GM18858 (cell line): ENCODE results near the gene CATSPER1.
"Not testable (repeated sequence)": the region's sequence is repeated elsewhere in the genome, so short reads cannot be mapped to it uniquely, and the experiment has no call there.

ENCODE experiments used
- ATAC-seq: cut with Tn5 transposase; IDR thresholded peaks from one replicate; pipeline ENCODE4 v1.9.1; 2021; ENCODE audit not compliant: unreplicated experiment

Gene CATSPER1

DNA sequence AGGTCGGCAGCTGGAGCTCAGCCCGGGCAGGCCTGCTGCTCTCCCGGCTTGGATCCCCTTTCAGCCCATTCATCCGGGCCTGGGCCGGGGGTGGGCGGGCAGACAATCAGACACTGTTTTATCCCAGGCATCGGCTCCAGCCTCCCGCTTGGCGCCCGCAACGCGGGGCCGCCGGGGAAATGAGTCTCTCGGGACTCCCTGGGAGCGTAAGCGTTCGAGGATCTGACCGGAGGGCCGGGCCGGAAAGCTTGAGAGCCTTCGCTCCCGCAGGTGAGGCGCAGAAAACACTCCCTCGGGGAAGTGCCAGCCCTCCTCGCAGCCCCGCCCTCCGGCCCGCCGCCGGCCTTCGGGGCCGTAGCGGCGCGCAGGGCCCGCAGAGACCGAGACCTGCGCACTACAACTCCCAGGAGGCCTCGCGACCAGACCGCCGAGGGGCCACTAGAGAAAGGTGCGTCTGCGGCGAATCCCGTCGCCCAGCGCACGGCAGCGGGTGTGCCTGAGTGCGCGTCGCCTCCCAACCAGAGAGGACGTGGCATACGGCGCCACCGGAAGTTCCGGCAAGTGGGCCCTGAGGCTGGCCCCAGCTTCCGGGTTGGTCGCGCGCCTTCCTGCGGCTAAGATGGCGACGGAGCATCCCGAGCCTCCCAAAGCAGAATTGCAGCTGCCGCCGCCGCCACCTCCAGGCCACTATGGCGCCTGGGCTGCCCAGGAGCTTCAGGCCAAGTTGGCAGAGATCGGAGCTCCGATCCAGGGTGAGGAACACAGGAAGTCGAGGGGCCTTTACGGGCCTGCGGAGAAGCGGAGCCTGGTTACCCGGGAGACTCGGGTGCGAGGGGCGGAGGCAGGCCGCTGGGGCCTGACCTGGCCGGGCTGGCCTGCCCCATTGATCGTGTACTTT is 25.7 kb upstream of the CATSPER1 start, which contains the start of gene SF3B2:
TSS of gene SF3B2 (plus strand) at position 599 of the 898 bp plus-strand sequence. CDS start at position 620, 21 bp downstream.
- ATAC-seq = peak; percentile 80

DNA sequence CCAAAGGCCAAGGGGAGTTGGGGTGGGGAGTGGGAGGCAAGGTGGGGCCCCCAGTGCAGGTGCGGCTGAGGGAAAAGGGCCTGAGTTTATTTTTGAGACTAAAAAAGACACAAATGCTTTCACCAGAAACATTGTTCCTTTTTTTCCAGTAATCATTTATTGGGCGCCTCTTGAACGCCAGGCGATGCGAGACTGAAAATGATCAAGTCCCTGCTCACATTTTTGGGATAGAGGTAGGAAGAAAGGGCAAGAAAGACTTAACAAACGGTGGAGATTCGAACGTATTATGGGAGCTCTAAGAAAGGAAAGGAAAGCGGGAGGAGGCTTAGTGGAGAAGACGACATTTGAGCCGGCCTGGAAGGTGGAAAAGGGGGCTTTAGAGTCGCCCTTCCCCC is 25.1 kb upstream of the CATSPER1 start:
- no peak for ATAC-seq

DNA sequence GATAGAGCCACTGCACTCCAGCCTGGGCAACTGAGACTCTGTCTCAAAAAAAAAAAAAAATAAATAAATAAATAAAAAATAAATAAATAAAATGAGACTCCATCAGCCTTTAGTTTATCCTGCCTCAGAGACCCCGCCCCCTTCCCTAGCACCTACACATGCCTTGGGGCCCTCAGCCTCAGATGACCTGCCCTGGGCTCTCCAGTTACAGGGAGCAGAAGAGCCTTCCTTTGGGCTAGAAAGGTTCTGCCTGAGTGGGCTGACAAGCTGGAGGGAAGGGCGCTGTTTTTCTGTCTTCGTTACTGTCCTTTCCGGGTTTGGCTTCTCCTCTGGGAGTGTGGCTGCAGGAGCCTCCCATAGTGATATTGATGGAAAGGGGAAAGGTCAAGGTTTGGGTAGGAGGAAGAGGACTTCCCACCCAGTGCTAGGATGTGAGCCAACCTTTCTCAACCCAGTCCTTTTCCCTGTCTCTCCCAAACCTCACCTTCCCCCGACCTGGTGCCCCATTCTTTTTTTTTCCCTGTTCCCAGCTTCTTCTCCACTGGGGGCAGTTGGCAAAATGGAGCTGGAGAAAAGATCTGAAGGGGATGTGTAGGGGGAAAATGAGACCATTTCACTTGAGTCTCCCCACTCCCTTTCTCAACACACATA is 24.4 kb upstream of the CATSPER1 start:
- no peak for ATAC-seq

DNA sequence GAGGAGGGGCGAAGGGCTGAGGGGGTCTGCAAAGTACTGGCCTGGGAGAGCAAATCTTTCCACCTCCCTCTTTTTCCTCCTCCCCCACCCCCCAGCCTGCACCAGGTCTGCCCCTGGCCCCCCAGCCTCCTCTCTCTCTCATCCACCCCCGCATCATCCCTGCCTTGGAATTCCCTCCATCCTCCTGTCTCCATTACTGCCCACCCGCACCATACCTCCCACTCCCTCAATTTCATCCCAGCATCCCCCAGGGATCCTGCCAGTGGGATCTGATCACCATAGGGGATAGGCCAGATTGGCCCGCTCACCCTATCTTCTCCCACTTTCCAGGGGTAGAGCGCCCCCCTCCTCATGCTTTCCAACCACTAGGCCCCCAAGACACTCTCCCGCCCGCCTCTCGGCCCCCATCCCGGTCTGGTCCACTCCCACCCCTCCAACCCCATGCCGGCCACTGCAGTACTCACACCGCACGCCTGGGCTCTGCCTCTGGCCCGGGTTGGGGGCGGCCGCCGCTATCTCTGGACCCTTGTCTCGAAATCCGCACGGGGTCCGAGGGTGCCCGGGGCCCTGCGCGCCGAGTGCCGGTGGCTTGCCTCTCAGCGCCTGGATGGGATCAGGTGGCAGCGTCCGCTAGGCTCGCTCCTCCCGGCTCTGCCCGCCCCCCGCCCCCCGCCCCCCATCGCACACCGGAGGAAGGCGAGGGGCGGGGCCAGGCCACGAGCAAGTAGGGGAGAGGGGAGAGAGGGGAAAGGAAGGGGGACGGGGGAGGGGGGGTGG is 22.5 kb upstream of the CATSPER1 start, which contains the start of gene GAL3ST3:
TSS of gene GAL3ST3 (minus strand) at position 615 of the 777 bp plus-strand sequence. CDS start 3,746 bp downstream, outside the sequence.
- no peak for ATAC-seq

DNA sequence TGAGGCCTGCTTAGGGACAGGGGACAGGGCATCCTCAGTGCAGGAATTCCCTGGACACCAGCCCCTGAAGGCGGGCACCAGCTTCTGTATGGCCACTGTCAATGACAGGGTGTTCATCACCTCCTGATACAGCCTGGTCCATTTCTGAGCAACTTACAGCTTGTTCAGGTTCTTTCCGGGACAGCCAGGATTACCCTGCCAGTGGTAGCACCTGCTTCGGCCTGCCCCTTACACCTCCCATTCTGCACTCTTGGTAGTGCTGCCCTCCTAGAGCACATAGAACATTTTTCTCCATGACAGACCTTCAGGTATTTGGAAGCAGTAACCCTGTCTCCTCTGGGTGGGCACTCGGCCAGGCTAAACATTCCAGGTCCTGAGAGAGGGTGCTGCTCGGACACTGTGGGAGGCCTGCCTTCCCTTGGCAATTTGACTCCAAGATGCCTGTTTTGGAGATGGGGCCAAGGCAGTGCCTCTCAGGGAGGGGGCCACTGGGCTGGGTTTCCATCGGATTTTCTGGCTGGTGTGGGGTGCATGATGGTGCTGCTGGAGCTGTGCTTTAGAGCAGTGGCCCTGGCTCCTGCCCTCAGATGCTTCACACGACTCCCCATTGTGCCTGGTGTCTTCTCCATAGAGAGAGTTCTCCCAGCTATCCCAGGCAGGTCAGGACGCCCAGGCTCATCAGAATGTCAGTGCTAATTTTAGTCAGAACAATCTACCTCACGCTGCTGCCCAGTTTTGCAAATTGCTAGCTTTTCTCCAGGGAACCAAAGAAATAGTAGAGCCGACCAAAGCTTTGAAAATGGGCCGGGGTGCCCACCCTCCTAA is 21.5 kb upstream of the CATSPER1 start:
- ATAC-seq = no peak

DNA sequence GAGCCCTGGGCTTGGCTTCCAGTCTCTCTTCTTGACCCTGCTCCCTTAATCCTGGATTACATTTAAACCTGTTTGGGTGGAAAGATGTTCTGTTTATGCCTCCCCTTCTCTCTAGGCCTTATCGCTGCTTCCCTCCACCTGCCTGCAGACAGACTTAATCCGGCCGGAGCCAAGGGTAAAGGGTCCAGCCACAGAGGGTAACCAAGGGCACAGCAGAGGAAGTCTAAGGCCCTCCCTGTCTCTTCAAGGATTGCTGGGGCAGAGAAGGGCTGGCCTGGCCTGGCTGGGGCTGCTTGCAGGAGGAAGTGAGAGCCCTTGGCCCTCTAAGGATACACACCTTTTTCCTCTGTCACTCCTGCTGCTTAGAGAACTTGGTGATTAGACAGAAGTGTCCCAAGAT is 20.6 kb upstream of the CATSPER1 start:
- no peak for ATAC-seq

DNA sequence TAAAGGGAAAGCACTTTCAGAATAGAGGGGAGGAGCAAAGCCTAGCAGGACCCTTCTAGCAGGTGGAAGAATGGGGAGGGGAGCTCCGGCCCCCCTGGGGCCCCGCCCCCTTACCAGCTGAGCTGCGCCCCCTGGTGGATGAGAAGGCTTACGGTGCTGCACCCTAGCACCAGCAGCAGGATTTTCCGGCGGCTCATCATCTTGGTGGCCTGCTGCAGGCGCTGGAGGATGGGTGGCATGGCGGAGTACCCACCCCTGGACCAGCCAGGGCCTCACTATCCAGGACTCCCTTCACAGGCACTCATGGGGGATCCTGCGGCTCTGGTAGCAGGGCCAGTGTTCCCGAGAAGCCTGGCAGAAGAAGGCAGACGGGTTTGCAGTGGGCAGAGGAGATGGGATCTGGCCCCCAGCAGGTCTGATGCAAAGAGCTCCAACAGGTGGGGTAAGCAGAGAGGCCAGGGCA is 18.9 kb upstream of the CATSPER1 start:
- ATAC-seq = peak; percentile 46

DNA sequence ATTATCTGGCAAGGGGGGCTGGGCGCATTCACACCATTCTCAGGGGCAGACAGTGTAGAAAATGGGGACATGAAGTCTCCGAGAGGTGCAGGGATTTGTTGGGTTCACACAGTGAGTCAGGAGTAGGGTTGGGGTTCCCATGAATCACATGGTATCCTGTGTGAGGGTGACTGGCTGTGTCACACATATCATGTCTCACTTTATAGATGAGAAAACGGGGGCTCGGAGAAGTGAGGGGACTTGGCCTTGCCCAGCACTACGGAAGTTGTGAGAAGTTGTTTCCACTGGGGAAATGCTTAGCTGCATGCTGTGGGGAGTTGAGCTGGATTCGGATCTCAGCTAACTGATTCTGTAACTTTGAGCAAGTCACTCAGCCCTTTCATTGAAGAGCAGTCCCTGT is 18.5 kb upstream of the CATSPER1 start:
- ATAC-seq = no peak

DNA sequence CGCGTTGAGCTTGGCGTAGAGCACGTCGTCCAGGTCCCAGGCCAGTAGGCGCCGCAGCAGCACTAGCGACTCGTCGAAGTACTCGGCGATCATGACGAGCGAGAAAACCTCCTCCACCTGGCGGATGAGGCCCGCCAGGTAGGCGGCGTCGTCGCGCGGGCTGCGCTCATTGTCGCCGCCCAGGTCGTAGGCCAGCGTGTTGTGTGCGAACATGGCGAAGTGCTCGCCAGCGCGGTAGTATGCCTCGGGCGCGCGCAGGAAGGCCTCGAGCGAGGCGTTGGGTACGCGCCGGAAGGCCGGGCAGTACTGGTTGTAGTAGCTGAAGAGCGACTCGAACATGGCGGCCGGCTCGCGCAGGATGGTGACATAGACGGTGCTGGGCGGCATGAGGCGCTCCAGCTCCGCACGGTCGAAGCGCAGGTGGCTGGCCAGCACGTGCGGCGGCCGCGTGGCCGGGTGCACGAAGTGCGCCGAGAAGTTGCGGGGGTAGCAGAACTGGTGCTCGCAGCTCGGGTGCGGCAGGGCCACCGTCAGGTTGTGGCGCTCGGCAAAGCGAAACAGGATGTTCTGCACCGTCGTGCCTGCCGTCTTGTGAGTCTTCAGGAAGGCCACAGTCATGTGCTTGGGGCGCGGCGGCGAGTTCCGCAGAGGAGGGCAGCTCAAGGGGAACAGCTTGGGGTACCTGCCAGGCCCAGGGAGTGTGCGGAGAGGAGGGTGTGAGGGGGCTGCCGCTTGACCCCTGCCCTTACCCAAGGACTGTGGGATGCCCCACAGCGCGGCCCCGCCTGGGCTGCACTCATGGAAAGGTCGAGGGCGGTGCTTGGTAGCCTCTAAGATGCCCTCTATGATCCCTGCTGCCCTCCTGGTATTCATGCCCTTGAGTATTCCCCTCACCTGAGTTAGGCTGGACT is 17.0 kb upstream of the CATSPER1 start:
- no peak for ATAC-seq

DNA sequence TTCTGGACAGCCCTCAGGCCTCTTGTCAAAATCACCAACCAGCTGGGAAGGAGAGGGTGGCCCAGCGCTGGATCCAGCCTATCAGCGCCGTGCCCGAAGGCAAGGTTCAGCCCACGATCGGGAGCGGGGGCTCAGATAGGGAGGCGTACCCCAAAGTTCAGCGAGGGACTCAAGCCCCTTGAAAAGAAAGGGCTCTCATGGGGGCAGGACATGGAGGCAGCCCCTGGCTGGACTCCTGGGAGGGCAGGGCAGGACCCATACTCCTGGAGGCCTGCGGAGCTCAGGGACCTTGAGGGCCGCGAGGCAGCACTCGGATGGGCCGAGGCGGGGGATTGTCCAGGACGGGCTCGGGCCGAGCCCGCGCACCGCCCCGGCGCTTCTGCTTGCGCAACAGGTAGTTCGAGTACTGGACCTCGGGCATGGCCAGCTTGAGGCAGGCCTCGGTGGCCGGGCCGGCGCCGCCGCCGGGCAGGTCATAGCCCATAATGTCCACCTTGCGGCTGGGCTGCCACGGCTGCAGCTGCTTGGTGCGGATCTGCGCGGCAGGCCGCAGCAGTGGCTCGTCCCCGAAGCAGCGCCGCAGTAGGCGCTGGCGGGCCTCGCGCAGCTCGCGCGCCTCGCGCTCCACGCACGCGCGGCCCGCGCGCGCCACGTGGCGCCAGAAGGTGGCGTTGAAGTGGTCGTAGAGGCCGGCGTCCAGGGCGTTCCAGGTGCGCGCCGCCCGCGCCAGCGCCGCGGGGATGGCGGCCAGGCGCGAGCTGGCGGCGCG is 16.1 kb upstream of the CATSPER1 start:
- ATAC-seq = no peak

DNA sequence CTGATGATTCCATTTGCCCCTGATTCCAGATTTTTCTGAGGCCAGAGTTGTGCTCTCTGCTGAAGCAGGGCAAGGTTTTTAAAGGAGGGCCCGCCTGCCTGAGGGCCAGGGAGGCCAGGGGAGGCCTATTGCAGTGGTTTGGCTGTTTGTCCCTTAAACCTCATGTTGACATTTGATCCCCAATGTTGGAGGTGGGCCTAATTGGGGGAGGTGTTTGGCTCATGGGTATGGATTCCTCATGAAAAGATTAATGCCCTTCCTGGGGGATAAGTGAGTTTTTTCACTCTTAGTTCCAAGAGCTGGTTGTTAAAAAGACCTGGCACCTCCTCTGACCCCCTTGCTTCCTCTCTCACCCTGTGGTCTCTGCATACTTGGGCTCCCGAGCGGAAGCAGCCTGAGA is 13.5 kb upstream of the CATSPER1 start:
- no peak for ATAC-seq

DNA sequence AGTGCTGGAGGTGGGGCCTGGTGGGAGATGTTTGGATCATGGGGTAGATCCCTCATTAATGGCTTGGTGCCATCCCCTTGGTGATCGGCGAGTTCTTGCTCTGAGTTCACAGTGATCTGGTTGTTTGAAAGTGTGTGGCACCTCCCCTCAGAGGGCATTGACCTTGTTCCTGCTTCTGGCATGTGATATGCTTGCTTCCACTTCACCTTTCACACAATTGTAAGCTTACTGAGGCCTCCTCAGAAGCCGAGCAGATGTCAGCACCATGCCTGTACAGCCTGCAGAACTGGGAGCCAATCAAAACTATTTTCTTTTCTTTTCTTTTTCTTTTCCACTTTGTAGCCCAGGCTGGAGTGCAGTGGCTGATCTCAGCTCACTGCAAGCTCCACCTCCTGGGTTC is 11.0 kb upstream of the CATSPER1 start:
- ATAC-seq = no peak

DNA sequence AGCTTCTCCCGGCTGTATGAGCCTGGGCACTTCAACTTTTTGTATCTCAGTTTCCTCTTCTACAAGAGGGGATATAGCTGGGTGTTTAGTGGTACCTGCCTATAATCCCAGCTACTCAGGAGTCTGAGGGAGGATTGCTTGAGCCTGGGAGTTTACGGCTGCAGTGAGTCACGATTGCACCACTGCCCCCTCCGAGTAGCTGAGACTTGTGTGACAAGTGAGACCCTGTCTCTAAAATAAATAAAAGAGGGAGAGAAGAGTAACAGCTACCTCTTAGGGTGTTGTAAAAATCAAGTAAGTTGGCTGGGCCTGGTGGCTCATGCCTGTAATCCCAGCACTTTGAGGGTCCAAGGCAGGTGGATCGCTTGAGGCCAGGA is 10.0 kb upstream of the CATSPER1 start:
- ATAC-seq = no peak

DNA sequence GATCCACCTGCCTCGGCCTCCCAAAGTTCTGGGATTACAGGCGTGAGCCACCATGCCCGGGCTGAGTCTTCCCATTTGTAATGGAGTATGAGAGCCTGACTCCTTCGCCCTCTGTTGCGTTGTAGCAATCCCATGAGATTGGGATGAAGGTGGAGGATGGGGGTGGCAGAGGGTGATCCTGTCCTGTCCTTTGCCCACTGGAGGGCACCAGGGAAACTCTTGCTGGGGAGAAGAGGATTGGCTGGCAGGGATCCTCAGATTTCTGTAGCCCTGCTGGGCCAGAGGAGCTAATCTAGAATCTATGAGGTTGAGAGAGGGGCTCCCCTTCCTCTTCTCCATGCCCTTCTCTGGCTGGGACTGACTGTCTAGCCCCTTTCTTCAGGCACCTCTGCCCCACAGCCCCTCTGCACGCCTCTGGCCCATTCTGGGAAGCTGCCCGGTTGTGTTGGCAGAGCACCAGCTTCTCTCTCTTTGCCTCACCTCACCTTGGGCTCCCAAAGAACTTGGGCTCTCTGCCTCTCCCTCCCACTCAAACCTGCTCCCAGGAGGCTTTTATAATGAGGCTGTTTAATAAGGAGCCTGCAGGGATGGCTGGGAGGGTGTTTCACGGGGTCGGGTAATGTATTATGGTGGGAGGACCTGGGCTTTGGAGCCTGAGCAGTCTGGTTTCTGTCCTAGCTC is 9.5 kb upstream of the CATSPER1 start:
- no peak for ATAC-seq

DNA sequence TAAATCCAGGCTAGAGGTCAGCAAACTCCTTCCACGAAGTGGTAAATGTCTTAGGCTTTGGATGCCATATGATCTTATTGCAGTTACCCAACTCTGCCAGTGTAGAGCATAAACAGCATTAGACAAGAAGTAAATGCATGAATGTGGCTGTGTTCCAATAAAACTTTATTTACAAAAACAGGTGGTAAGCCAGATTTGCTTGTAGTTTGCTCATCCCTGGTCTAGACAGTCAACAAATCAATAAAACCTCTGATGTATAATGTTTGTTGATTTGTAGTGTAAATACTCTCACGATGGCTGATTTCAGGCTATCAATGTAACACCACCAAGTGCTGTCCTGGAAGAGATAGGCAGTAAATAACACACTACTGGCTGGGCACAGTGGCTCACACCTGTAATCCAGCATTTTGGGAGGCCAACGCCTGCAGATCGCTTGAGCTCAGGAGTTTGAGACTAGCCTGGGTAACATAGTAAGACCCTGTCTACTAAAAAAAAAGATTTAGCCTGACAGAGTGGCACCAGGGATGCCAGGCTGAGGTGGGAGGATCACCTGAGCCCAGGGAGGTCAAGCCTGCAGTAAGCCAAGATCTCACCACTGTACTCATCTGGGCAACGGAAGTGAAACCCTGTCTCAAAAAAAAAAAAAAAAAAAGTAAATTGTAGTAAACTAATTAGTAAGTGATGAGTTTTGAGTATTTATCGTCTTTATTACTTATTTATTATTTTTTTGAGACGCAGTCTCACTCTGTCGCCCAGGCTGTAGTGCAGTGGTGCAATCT is 6.9 kb upstream of the CATSPER1 start:
- no peak for ATAC-seq

DNA sequence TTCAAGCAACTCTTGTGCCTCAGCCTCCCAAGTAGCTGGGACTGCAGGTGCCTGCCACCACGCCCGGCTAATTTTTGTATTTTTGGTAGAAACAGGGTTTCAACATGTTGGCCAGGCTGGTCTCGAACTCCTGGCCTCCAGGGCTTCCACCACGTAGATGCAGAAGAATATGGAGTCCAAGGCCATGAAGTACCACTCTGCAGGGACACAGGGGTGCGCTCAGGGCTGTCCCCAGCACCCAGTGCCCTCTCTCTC is 3.2 kb downstream of the CATSPER1 start:
- not testable (repeated sequence) for ATAC-seq

DNA sequence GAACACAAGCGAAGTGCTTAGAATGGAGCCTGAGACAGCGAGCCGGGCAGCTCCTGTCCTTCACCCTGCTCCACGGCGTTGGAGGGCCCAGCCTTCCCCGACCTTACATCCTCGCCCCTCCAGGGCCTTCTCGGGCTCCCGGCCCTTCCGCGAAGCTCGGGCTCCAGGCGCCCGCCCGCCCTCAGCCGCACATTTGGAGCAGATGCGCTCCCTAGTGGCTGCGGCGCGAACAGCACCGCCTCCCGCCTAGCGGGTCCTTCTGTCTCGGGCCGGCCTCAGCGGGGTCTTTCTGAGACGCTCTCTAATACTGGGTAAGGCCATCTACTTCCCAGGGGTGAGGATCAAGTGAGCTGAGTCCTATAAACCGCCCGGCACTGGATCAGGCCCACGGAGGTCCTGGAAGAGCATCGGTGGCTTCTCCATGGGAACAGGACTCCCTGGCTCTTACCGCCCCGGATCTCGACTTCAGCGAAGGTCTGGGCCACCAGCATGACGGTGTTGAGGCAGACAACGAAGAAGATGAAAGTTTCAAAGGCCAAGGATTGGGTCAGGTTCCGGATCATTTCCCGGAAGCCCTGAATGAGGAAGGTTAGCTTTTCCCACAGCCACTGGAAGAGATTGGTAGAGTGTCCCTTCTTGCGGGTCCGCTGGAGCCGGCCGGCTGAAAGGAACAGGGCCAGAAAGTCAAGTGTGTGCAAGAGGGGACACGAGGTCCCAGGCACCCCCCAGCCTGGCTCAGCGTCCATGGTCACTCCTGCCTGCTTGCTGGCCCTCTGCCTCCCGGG is 3.7 kb downstream of the CATSPER1 start:
- ATAC-seq = no peak
